Measurements from ENCODE around the gene MSN.
"Not testable (repeated sequence)": the region's sequence is repeated elsewhere in the genome, so short reads cannot be mapped to it uniquely, and the experiment has no call there.

MSN gene

DNA sequence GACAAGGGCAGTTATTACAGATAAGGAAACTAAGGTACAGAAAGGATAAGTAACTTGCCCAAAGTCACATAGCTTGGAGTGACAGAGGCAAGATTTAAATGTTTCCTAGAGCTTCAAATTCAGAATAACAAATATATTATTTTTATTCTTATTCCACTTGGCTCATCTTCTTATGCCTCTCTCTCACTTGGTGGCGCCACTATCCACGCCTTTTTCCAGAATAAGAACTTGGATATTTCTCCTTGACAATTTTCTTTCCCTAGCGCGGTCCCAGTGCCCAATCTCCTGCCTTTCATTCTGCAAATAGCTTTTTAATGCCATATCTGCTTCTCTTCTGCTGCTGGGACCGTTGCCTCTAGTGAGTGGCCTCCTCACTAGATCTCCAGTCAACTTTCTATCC, 78.5 kb downstream of the MSN start:
- Histone ChIP-seq H3K36me3 (ENCODE audit: control insufficient read depth in 2 of 2, insufficient read depth in 2 of 2, low read length in 2 of 2) (peaks cover 1 to 11% of the 10 kb centered on the region in 2 donors), H3K27ac (ENCODE audit: low read length) (no peak overlapping the region), H3K27me3 (ENCODE audit: control insufficient read depth in 1 of 2, insufficient read depth in 2 of 2, low read length in 2 of 2) (peaks cover 0 to under 1% of the 10 kb centered on the region in 2 donors), H3K9me3 (ENCODE audit: control insufficient read depth in 2 of 2, low read length in 2 of 2) (no peaks in the 10 kb centered on the region), H3K4me1 (ENCODE audit: control insufficient read depth, insufficient read depth, low read length) (no peaks in the 10 kb centered on the region), H3K4me3 (ENCODE audit: low read length in 2 of 2) (no peak overlapping the region), H3K9ac (ENCODE audit: low read length in 2 of 2) (no peak overlapping the region)

DNA sequence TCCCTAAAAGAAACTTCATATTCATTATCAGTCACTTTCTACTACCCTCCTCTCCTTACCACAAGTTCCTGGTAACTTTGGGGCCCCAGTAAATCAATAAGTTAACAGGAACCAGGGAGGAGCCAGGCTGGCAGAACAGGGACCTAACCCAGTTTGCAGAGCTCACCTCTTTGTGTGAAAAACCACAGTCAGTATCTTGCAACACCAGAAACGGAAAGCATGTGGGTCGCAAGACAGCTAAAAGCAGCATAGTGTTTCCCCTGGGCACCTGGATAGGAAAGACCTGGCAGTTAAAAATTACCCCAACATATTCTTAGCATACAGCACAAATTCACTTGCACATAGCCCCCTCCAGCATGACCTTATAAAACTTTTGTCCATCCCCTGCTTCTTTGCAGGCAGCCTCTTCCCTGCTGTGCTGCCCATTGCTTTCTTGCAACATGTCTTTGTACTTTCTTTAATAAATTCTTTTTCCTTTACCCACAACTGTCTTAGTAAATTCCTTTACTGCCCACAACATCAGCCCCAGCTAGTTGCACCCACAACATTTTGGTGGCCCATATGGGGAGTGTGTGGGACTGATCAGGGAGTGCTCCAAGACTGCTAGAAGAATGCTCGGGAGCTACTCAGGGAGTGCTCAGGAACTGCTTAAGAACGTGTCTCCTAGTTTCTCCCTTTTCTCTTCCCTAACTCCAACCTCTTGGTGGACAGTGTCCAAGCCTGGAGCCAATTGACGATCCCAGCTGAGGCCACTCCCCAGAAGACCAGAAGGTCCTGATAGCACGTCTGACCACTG, 83.4 kb downstream of the MSN start:
- H3K4me1 ChIP-seq (ENCODE audit: control insufficient read depth, insufficient read depth, low read length): no peaks in the 10 kb centered on the region
- no peaks in the 10 kb centered on the region for H3K9me3 ChIP-seq (ENCODE audit: control insufficient read depth in 2 of 2, low read length in 2 of 2)
- no peak overlapping the region for H3K9ac ChIP-seq (ENCODE audit: low read length in 2 of 2)
- H3K4me3 ChIP-seq (ENCODE audit: low read length in 2 of 2): no peak overlapping the region
- no peaks in the 10 kb centered on the region for H3K36me3 ChIP-seq (ENCODE audit: control insufficient read depth in 2 of 2, insufficient read depth in 2 of 2, low read length in 2 of 2)
- no peak overlapping the region for H3K27ac ChIP-seq (ENCODE audit: low read length)
- H3K27me3 ChIP-seq (ENCODE audit: control insufficient read depth in 1 of 2, insufficient read depth in 2 of 2, low read length in 2 of 2): peaks cover 0 to 8% of the 10 kb centered on the region in 2 donors

DNA sequence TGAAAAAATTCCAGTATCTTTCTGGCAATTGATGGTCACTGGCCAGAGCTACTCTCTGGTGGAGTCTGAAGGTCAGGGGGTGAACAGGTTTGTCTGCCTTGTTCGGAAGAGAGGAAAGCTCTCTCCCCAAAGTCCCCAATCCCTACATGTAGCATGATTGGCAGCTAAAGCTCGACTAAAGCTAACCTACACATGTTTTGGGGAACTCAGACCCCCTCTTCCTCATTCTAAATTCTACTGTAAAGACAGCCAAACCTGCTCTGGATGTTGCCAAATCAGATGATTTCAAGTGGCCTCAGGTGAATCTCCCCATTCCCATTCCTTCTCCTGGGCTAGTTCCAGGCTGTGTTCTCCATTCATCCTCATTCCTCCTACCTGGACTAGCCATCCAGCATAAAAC, 84.1 kb downstream of the MSN start:
- H3K4me1 ChIP-seq (ENCODE audit: control insufficient read depth, insufficient read depth, low read length): no peaks in the 10 kb centered on the region
- peaks cover 0 to 8% of the 10 kb centered on the region in 2 donors for H3K27me3 ChIP-seq (ENCODE audit: control insufficient read depth in 1 of 2, insufficient read depth in 2 of 2, low read length in 2 of 2)
- no peaks in the 10 kb centered on the region for H3K36me3 ChIP-seq (ENCODE audit: control insufficient read depth in 2 of 2, insufficient read depth in 2 of 2, low read length in 2 of 2)
- no peak overlapping the region for H3K4me3 ChIP-seq (ENCODE audit: low read length in 2 of 2)
- no peaks in the 10 kb centered on the region for H3K9me3 ChIP-seq (ENCODE audit: control insufficient read depth in 2 of 2, low read length in 2 of 2)
- no peak overlapping the region for H3K9ac ChIP-seq (ENCODE audit: low read length in 2 of 2)
- no peak overlapping the region for H3K27ac ChIP-seq (ENCODE audit: low read length)

DNA sequence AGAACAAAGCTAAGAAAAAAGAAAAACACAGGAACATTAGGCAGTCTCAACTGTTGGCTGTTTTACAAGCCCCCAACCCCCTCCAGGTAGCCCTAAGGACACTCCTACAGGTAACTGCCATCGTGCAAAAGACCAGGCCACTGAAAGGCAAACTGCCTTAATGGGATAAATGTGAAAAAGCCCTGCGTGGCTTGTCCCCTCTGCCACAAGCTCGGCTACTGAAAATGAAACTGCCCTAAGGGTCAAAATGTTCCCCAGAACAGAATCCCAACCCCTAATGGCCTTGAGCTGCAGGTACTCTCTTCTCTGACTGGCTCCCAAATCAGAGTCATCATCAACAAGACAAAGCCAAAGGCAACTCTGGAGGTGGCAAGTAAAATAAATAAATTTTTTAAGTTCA, 84.8 kb downstream of the MSN start:
- no peaks in the 10 kb centered on the region for H3K9me3 ChIP-seq (ENCODE audit: control insufficient read depth in 2 of 2, low read length in 2 of 2)
- no peaks in the 10 kb centered on the region for H3K36me3 ChIP-seq (ENCODE audit: control insufficient read depth in 2 of 2, insufficient read depth in 2 of 2, low read length in 2 of 2)
- no peak overlapping the region for H3K9ac ChIP-seq (ENCODE audit: low read length in 2 of 2)
- H3K4me3 ChIP-seq (ENCODE audit: low read length in 2 of 2): no peak overlapping the region
- H3K27me3 ChIP-seq (ENCODE audit: control insufficient read depth in 1 of 2, insufficient read depth in 2 of 2, low read length in 2 of 2): peaks cover 0 to 8% of the 10 kb centered on the region in 2 donors
- no peaks in the 10 kb centered on the region for H3K4me1 ChIP-seq (ENCODE audit: control insufficient read depth, insufficient read depth, low read length)
- H3K27ac ChIP-seq (ENCODE audit: low read length): no peak overlapping the region

DNA sequence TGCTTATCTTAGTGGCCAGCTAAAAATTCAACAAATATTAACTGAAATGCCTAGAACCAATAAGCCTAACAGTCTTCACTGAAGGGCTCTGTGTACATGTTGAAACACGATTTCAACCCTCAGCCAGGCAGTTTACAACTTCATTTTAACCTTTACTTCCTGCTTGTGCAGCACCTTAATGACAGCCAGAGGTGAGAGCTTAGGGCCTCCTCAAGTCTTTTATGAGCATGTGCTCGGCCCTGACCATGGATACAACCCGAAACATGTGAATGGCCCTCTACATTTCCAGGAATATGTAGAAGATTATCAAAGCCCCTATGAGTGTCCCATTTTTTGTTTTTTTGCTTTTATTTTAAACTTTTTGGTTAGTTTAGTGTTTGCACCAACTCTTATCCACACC, 88.3 kb downstream of the MSN start:
- Histone ChIP-seq H3K9ac (ENCODE audit: low read length in 2 of 2) (no peak overlapping the region), H3K9me3 (ENCODE audit: control insufficient read depth in 2 of 2, low read length in 2 of 2) (no peaks in the 10 kb centered on the region), H3K4me1 (ENCODE audit: control insufficient read depth, insufficient read depth, low read length) (no peaks in the 10 kb centered on the region), H3K36me3 (ENCODE audit: control insufficient read depth in 2 of 2, insufficient read depth in 2 of 2, low read length in 2 of 2) (no peaks in the 10 kb centered on the region), H3K27me3 (ENCODE audit: control insufficient read depth in 1 of 2, insufficient read depth in 2 of 2, low read length in 2 of 2) (peaks cover 0 to 8% of the 10 kb centered on the region in 2 donors), H3K27ac (ENCODE audit: low read length) (no peak overlapping the region), H3K4me3 (ENCODE audit: low read length in 2 of 2) (no peak overlapping the region)

DNA sequence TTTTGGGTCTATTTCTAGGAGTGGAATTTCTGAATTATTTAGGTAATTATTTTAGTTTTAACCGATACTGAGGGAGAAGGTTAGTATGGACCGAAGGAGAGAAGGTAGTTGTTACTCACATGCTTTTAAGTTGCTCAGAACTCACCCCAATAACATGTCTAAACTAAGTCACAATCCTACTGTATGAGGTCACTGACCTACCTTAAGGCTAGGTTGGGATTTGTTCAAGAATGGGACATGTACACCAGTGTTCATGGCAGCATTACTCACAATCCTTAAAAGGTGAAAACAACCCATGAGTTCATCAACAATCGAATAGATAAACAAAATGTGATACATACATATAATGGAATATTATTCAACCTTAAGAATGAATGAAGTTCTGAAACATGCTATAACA, 90.5 kb downstream of the MSN start:
- Histone ChIP-seq H3K9me3 (ENCODE audit: control insufficient read depth in 2 of 2, low read length in 2 of 2) (no peaks in the 10 kb centered on the region), H3K27ac (ENCODE audit: low read length) (no peak overlapping the region), H3K4me1 (ENCODE audit: control insufficient read depth, insufficient read depth, low read length) (no peaks in the 10 kb centered on the region), H3K9ac (ENCODE audit: low read length in 2 of 2) (no peak overlapping the region), H3K4me3 (ENCODE audit: low read length in 2 of 2) (no peak overlapping the region), H3K36me3 (ENCODE audit: control insufficient read depth in 2 of 2, insufficient read depth in 2 of 2, low read length in 2 of 2) (no peaks in the 10 kb centered on the region), H3K27me3 (ENCODE audit: control insufficient read depth in 1 of 2, insufficient read depth in 2 of 2, low read length in 2 of 2) (no peaks in the 10 kb centered on the region)

DNA sequence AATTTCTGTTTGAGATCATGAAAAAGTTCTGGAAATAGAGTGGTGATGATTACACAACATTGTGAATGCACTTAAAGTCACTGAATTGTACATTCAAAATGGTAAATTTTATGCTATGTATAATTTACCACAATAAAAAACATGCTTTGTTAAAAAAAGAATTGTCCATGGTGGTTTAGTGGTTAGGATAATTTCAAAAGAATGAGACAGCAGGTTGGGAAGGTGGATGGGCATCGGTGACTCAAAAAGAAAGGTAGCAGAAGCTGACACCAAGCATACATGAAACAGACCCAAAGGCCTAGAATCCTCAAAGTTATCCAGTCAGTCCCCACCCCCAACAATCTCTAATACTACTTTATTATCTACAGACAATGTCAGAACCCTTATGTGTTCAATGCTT, 91.1 kb downstream of the MSN start:
- H3K4me1 ChIP-seq (ENCODE audit: control insufficient read depth, insufficient read depth, low read length): no peaks in the 10 kb centered on the region
- H3K27ac ChIP-seq (ENCODE audit: low read length): no peak overlapping the region
- no peak overlapping the region for H3K9ac ChIP-seq (ENCODE audit: low read length in 2 of 2)
- H3K36me3 ChIP-seq (ENCODE audit: control insufficient read depth in 2 of 2, insufficient read depth in 2 of 2, low read length in 2 of 2): no peaks in the 10 kb centered on the region
- H3K27me3 ChIP-seq (ENCODE audit: control insufficient read depth in 1 of 2, insufficient read depth in 2 of 2, low read length in 2 of 2): no peaks in the 10 kb centered on the region
- H3K4me3 ChIP-seq (ENCODE audit: low read length in 2 of 2): no peak overlapping the region
- no peaks in the 10 kb centered on the region for H3K9me3 ChIP-seq (ENCODE audit: control insufficient read depth in 2 of 2, low read length in 2 of 2)

DNA sequence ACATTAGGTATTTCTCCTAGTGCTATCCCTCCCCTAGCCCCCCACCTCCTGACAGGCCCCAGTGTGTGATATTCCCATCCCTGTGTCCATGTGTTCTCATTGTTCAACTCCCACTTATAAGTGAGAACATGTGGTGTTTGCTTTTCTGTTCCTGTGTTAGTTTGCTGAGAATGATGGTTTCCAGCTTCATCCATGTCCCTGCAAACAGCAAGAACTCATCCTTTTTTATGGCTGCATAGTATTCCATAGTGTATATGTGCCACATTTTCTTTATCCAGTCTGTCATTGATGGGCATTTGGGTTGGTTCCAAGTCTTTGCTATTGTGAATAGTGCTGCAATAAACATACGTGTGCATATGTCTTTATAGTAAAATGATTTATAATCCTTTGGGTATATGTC, 92.1 kb downstream of the MSN start:
- H3K9me3 ChIP-seq (ENCODE audit: control insufficient read depth in 2 of 2, low read length in 2 of 2); H3K9ac ChIP-seq (ENCODE audit: low read length in 2 of 2); H3K4me3 ChIP-seq (ENCODE audit: low read length in 2 of 2); H3K27me3 ChIP-seq (ENCODE audit: control insufficient read depth in 1 of 2, insufficient read depth in 2 of 2, low read length in 2 of 2); H3K36me3 ChIP-seq (ENCODE audit: control insufficient read depth in 2 of 2, insufficient read depth in 2 of 2, low read length in 2 of 2); H3K27ac ChIP-seq (ENCODE audit: low read length); H3K4me1 ChIP-seq (ENCODE audit: control insufficient read depth, insufficient read depth, low read length): not testable (repeated sequence)

DNA sequence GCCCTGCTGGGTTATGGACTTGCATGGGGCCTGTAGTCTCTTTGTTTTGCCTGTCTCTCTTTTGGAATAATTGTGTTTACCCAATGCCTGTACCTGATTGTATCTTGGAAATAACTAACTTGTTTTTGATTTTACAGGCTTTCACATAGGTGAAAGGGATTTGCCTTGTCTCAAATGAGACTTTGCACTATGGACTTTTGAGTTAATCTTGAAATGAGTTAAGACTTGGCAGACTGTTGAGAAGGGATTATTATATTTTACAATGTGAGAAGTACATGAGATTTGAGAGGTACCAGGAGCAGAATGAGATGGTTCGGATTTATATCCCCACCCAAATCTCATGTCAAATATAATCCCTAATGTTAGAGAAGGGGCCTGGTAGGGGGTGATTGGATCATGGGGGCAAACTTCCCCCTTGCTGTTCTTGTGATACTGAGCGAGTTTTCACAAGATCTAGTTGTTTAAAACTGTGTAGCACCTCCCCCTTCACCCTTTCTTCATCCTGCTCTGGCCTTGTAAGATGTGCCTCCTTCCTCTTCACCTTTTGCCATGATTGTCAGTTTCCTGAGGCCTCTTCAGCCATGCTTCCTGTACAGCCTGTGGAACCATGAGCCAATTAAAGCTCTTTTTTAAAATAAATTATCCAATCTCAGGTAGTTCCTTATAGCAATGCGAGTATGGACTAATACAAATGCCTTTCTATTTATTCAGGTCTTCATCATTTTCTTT, 102.3 kb downstream of the MSN start:
- Histone ChIP-seq H3K27me3 (ENCODE audit: control insufficient read depth in 1 of 2, insufficient read depth in 2 of 2, low read length in 2 of 2) (peaks cover 0 to 2% of the 10 kb centered on the region in 2 donors), H3K9me3 (ENCODE audit: control insufficient read depth in 2 of 2, low read length in 2 of 2) (no peaks in the 10 kb centered on the region), H3K4me1 (ENCODE audit: control insufficient read depth, insufficient read depth, low read length) (no peaks in the 10 kb centered on the region), H3K27ac (ENCODE audit: low read length) (no peak overlapping the region), H3K4me3 (ENCODE audit: low read length in 2 of 2) (no peak overlapping the region), H3K9ac (ENCODE audit: low read length in 2 of 2) (no peak overlapping the region), H3K36me3 (ENCODE audit: control insufficient read depth in 2 of 2, insufficient read depth in 2 of 2, low read length in 2 of 2) (no peaks in the 10 kb centered on the region)

DNA sequence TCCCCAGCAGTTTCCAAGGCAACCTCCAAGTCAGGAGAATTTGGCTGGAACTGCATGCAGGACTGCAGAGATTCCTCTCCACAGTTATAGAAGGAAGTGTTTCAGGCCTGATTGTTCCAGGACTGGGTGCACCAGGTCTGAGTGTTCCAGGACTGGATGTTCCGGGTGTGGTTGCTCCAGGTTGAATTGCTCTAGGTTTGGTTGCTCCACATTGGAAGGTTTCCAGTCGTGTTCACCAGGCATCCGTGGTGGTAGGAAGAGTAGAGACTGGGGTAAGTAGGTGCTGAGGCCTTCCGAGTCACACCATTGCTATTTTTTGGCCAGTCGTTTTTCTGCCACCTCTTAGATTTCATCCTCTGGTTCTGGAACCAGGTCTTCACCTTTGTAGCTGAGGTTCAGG, 105.4 kb downstream of the MSN start:
- no peak overlapping the region for H3K4me3 ChIP-seq (ENCODE audit: low read length in 2 of 2)

DNA sequence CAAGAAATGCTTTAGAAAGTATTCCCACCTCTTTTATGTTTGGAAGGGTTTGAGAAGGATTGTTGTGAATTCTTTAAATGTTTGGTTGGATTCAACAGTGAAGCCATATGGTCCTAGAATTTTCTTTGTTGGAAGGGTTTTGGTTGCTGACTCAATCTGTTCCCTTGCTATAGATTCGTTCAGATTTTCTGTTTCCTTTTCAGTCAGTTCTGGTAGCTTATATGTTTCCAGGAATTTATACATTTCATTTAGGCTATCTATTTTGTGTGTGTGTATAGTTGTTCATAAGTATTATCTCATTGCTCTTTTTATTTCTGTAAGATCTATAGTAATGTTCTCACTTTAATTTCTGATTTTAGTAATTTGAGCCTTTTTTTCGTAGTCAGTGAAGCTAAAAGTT, 114.4 kb downstream of the MSN start:
- Histone ChIP-seq H3K4me1 (ENCODE audit: control insufficient read depth, insufficient read depth, low read length) (no peaks in the 10 kb centered on the region), H3K36me3 (ENCODE audit: control insufficient read depth in 2 of 2, insufficient read depth in 2 of 2, low read length in 2 of 2) (no peaks in the 10 kb centered on the region), H3K27ac (ENCODE audit: low read length) (no peak overlapping the region), H3K4me3 (ENCODE audit: low read length in 2 of 2) (no peak overlapping the region), H3K27me3 (ENCODE audit: control insufficient read depth in 1 of 2, insufficient read depth in 2 of 2, low read length in 2 of 2) (no peaks in the 10 kb centered on the region), H3K9ac (ENCODE audit: low read length in 2 of 2) (no peak overlapping the region), H3K9me3 (ENCODE audit: control insufficient read depth in 2 of 2, low read length in 2 of 2) (no peaks in the 10 kb centered on the region)

More for the DNA sequence above, 105.4 kb downstream of the MSN start:
- Histone ChIP-seq H3K27ac (ENCODE audit: low read length) (no peak overlapping the region), H3K36me3 (ENCODE audit: control insufficient read depth in 2 of 2, insufficient read depth in 2 of 2, low read length in 2 of 2) (no peaks in the 10 kb centered on the region), H3K4me1 (ENCODE audit: control insufficient read depth, insufficient read depth, low read length) (no peaks in the 10 kb centered on the region), H3K27me3 (ENCODE audit: control insufficient read depth in 1 of 2, insufficient read depth in 2 of 2, low read length in 2 of 2) (peaks cover 0 to 2% of the 10 kb centered on the region in 2 donors), H3K9me3 (ENCODE audit: control insufficient read depth in 2 of 2, low read length in 2 of 2) (no peaks in the 10 kb centered on the region), H3K9ac (ENCODE audit: low read length in 2 of 2) (no peak overlapping the region)

Data from stomach smooth muscle (tissue), 2 donors.